DMS 273 (cell line): Measurements from ENCODE around the gene RRH.

Experiments used
- DNase-seq: peaks from one replicate; lab custom pipeline; 2025; ENCODE audit not compliant: unreplicated experiment; lab: John Stamatoyannopoulos, UW

Gene RRH

DNA sequence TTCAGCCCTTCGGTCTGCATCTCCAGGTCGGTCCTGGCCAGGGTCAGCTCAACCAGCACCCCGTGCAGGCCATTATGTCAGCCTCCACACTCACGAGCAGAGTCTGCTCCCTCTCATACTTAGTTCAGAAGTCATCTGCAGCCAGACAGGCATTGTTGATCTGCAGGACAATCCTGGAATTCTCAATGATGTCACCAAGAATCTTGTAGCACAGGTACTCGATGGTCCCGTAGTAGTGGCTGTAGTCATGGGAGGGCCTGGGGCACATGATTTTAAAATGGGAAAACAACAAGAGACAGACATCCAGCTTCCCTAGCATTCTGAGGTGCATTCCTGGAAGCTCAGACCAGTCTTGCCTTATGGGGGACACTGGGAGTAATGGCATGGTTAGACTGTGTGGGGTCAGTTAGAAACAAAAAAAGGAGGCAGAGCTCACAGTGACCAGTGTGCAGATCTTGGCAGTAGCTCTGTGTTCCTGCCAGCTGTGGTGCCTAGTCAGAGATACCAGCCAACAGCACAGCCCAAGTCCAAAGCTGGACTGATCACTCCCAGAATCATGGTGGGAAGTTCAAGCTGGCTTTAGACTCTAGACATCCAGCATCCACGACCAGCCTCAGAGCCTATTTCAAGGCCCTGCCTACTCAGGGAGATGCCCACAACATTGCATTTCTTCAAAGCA lies 52.0 kb downstream of the RRH start:
- no peak for DNase-seq

GRCh38 chr4:109886303-109886702 lies 58.5 kb downstream of the RRH start:
- no peak for DNase-seq

- no peak for DNase-seq
Observed at GRCh38 chr4:109887071-109887470, 59.3 kb downstream of the RRH start.

DNA sequence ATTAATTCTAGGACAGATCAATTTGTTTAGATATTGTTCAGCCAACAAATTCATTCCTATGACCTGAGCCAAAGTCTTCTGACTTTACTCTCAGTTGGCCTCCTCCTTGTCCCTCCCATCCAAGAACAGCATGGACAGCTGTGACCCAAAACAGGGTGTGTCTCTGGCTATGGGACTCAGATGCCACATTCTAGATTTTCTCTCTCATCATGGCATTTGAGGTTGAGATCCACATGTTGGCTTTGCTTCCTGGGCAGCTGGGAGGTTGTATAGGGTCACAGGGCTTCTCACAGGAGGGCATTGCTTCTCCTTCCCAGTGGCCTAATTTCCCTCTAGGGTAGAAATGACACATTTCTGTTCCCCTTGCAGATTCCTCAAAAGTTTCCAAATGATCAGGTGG lies 62.3 kb downstream of the RRH start:
- DNase-seq: no peak
